ENCODE results near the gene RNF182.

GRCh38 chr6:13946506-13946905 is 21.8 kb downstream of the RNF182 start:
- TF ChIP-seq CTCF (IDR thresholded peaks at IDR 0.05) (no peak), POLR2A (IDR thresholded peaks at IDR 0.05) (no peak), POLR2AphosphoS5 (IDR thresholded peaks at IDR 0.05) (no peak)

Measured in prostate gland (tissue), 2 donors.